NCI-H460 (cell line): ENCODE measurements around the gene SAE1. TPM values are rescaled to one million over a fixed set of nuclear protein-coding genes. Genes with fewer than 3 reads are reported as not detected.

ENCODE experiments used
- DNase-seq: peaks from one replicate; pipeline ENCODE4 v3.0.0-alpha.2; 2016; ENCODE audit warnings: low read depth; ENCODE audit errors: extremely low read depth
- total RNA-seq: library from RNA; depleted of rRNA; stranded (reverse); fragments of >200 nt; shearing (Covaris generic); gene quantifications from 2 replicates; pipeline ENCODE4 v1.2.3, GENCODE V29; 2014

The SAE1 gene
- total RNA-seq, 1 experiment from 2014 or later, result 66.4 TPM

DNA sequence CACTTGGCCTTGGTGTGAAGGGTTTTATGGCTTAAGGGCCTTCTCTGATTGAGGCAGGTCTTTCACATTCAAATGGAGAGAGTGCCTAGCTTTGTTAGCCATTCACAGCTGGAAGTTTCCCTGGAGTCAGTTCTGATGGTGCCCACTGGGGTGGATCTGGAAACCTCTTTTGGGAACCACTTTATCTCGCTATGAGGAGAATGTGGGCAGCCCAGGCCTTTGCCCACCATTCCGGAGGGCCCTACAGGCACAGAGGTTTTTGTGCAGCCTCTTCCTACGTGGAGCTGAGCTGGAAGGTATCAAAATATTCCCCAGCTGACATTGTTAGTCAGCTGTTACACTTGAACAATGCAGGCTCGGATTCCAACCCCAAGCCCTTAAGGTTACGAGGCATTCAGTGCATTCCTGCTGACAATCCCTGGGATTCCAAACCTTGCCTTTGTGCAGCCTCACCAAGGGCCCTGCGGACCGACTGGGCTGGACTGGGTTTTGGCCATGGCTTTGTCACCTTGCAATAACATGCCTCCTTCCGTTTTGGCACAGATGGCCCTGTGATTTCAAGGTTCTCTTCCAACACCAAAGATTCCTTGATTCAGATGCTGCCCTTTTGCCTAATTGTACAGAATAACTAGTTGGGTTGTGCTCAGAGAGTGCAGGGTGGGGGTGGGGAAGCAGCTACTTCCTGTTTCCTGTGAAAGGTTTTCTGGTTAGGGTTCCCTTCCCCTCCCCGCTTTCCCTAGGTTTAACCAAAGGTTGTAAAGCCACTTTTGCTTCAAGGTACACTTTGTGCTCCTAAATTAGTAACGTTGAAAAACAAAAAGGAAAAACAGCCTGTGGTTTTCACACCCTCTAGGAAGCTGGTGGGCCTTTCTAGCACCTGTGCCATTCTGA, 27.0 kb downstream of the SAE1 start:
- DNase-seq, result no peak

GRCh38 chr19:47158367-47158791, 27.7 kb downstream of the SAE1 start:
- no peak for DNase-seq

- no peak for DNase-seq
Observed at GRCh38 chr19:47158879-47159503, 28.4 kb downstream of the SAE1 start.

- DNase-seq, result no peak
Observed at GRCh38 chr19:47161876-47162489, 31.3 kb downstream of the SAE1 start.

- no peak for DNase-seq
Observed at GRCh38 chr19:47168065-47168464, 37.4 kb downstream of the SAE1 start.

- no peak for DNase-seq
Observed at GRCh38 chr19:47172666-47173455, 42.2 kb downstream of the SAE1 start.

GRCh38 chr19:47176071-47176626, 45.5 kb downstream of the SAE1 start:
- no peak for DNase-seq

DNA sequence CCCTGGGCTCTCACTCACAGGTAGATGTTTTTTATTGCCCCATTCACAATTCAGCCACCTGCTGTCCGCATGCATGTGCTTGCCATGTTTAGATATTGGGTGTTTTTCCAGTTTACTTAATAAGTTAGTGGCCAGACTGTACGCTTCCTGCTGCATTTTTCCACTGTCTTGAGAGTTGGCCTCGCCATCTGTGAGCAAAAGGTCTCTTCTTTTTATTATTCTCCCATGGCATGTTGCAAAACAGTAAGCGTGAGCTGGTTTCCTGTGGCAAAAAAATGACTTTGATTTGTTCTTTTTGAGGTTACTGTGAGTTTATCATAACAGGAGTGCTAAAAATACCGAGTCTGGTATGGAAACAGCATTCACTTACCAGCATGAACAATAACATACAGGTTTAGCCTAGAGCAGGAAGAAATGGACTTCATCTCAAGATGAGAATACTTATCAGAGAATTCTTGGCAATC, 46.0 kb downstream of the SAE1 start:
- DNase-seq, result no peak

DNA sequence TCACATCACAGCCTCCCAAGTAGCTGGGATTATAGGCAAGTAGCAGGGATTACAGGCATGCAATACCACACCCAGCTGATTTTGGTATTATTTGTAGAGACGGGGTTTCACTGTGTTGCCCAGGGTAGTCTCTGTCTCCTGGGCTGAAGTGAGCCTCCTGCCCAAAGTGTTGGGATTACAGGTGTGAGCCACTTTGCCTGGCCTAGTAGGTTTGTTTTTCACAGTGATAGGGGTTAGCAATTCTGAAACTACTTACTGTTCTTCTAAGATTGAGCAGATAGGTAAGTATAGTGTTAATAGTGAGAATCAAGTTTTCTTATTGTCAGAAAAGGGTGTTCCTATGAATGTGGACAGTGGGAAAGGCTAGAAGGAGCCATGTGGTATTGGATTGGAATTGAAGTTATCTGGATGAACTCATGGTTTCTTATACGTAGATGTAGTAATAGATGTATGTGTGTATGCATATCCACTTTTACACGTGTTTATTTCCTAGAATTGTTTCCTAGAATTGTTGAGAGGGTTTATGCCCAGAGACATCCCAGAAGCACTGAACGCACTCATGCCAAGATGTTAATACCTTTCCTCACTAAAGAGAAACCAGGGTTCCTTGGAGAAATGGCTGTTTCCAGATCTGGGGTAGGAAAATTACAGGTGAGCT, 49.1 kb downstream of the SAE1 start:
- DNase-seq, result no peak

DNA sequence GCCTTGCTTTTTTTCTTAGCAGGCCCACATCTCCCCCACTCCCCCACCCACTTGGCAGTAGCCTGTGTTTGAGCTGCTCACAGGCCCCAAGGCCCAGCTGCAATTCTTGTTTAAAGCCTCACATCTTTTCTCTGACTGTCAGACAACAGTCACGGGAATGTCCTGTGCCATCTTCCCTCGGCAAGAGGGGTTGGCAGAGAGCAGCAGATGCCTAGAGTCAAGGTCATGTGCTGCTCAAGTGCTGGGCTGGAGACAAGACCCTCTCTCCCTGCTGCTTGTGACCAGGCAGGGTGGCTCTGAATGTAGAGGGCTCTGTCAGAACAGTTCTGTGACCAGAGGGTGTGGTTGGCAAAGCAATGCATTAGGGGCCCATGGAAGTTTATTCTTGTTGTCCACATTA, 53.0 kb downstream of the SAE1 start:
- no peak for DNase-seq

GRCh38 chr19:47186446-47187334, 56.1 kb downstream of the SAE1 start:
- DNase-seq, result no peak

- DNase-seq, result no peak
Observed at GRCh38 chr19:47187335-47187655, 56.7 kb downstream of the SAE1 start.

DNA sequence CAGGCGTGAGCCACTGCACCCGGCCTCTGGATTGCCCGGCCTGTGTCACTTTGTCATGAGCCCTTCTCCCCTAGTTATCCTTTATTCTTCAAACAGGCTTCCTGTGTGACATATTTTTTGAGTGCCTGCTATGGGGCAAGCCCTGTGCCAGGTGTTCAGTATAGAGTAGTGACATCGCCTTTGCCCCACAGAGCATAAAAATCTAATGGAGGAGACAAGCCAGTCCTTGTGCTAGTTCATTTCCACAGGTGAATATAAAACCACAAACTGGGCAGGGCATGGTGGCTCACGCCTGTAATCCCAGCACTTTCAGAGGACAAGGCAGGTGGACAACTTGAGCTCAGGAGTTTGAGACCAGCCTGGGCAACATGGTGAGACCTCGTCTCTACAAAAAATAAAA, 57.2 kb downstream of the SAE1 start:
- DNase-seq, result no peak

GRCh38 chr19:47188507-47189033, 57.9 kb downstream of the SAE1 start:
- no peak for DNase-seq

- no peak for DNase-seq
Observed at GRCh38 chr19:47190167-47190727, 59.6 kb downstream of the SAE1 start.

DNA sequence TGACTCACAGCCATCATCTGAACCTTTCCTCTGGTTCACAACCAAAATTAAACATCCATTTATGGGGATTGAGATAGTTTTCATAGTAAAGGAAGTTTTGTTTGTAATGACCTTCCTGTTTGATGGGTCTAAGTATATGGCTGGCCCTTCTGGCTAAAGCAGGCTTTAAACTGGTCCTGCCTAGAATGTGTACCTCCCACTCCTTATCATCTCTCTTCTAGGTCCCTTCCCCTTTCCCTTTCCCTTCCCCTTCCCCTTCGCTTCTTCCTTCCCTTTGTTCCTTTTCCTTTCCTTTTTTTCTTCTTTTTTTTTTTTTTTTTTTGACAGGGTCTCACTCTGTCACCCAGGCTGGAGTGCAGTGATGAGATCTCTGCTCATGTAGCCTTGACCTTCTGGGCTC, 64.8 kb downstream of the SAE1 start:
- DNase-seq, result no peak

GRCh38 chr19:47197141-47197540, 66.5 kb downstream of the SAE1 start:
- DNase-seq, result no peak

DNA sequence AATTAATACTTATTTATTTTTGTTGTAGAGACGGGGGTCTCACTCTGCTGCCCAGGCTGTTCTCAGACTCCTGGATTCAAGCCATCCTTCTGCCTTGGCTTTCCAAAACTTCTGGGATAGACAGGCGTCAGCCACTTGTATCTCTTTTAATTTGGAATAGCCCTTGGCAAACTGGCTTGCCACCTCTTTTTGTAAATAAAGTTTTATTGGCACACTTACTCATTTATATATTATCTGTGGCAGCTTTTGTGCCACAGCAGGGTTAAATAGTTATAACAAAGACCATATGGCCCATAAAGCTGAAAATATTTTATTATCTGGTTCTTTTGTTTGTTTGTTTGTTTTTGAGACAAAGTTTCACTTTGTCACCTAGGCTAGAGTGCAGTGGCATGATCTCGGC, 69.9 kb downstream of the SAE1 start:
- no peak for DNase-seq

GRCh38 chr19:47203254-47203653, 72.6 kb downstream of the SAE1 start:
- DNase-seq, result peak; percentile 38
